PC-3 (cell line): Measurements from ENCODE around the gene PCK2. TPM values are rescaled to one million over a fixed set of nuclear protein-coding genes. Genes with fewer than 3 reads are reported as not detected.

Experiments
- ATAC-seq: fragments of 200-7000 bp; cut with Tn5 transposase; 2 replicates; pipeline ENCODE4 v1.9.1; 2020; ENCODE audit warnings: mild to moderate bottlenecking, moderate library complexity
- BruUV-seq: library from RNA; stranded (reverse); fragments of 400-500 nt; replicated peaks from 2 replicates; lab custom pipeline; 2021; lab: Mats Ljungman, UMichigan
- CTCF ChIA-PET: fragments of 300-600 bp; sonication (Branson Sonifier 250); formaldehyde crosslinking; loops from one replicate; lab custom pipeline; 2022; ENCODE audit warnings: antibody characterized with exemption; lab: Charles Lee
- POLR2A ChIA-PET: fragments of 300-600 bp; sonication (Branson Sonifier 250); formaldehyde crosslinking; loops from one replicate; lab custom pipeline; 2022; ENCODE audit warnings: antibody characterized with exemption; ENCODE audit not compliant: unreplicated experiment; lab: Charles Lee
- DNase-seq: peaks from one replicate; pipeline ENCODE4 v3.0.0-alpha.2; 2015
- H2AFZ ChIP-seq: fragments of 300-600 bp; sonication (generic); 2 replicates; pipeline ENCODE4 v1.6.0; 2016; ENCODE audit warnings: antibody characterized with exemption, low read length
- H3F3A ChIP-seq: fragments of 300-600 bp; sonication (generic); one replicate; pipeline ENCODE4 v1.6.0; 2017; ENCODE audit warnings: antibody characterized with exemption, low read length, control low read depth, mild to moderate bottlenecking; ENCODE audit not compliant: unreplicated experiment
- H3K27ac ChIP-seq: fragments of 300-600 bp; sonication (generic); 2 replicates; pipeline ENCODE4 v1.5.1; 2016; ENCODE audit warnings: mild to moderate bottlenecking, low read length
- H3K27me3 ChIP-seq: fragments of 300-600 bp; sonication (generic); 2 replicates; pipeline ENCODE4 v1.6.1; 2016; ENCODE audit warnings: low read length, mixed read lengths
- H3K36me3 ChIP-seq: fragments of 300-600 bp; sonication (generic); 2 replicates; pipeline ENCODE4 v1.6.1; 2016; ENCODE audit warnings: low read depth, mixed run types, low read length, mixed read lengths
- H3K4me1 ChIP-seq: fragments of 300-600 bp; sonication (generic); 2 replicates; pipeline ENCODE4 v1.5.1; 2016; ENCODE audit warnings: low read length; ENCODE audit not compliant: insufficient read depth
- H3K4me2 ChIP-seq: fragments of 300-600 bp; sonication (generic); 2 replicates; pipeline ENCODE4 v1.6.0; 2016; ENCODE audit warnings: low read length
- H3K4me3 ChIP-seq: fragments of 300-600 bp; sonication (generic); 2 replicates; pipeline ENCODE4 v1.5.1; 2016; ENCODE audit warnings: mild to moderate bottlenecking, low read length, mixed read lengths
- H3K79me2 ChIP-seq: fragments of 300-600 bp; sonication (generic); 2 replicates; pipeline ENCODE4 v1.6.1; 2017; ENCODE audit warnings: low read length, mixed read lengths
- H3K9ac ChIP-seq: fragments of 300-600 bp; sonication (generic); 2 replicates; pipeline ENCODE4 v1.6.0; 2016; ENCODE audit warnings: mild to moderate bottlenecking, low read length
- H3K9me2 ChIP-seq: fragments of 300-600 bp; sonication (generic); replicated peaks from 2 replicates; pipeline ENCODE4 v1.6.1; 2016; ENCODE audit warnings: mixed run types, low read length, mixed read lengths
- H3K9me3 ChIP-seq: fragments of 300-600 bp; sonication (generic); 2 replicates; pipeline ENCODE4 v1.6.1; 2016; ENCODE audit warnings: low read length, mixed read lengths
- H4K20me1 ChIP-seq: fragments of 300-600 bp; sonication (generic); 2 replicates; pipeline ENCODE4 v1.6.1; 2016; ENCODE audit warnings: low read length, mixed read lengths
- EZH2 ChIP-seq: fragments of 300-600 bp; sonication (generic); IDR thresholded peaks from one replicate; pipeline ENCODE4 v1.6.1; 2017; ENCODE audit warnings: antibody characterized with exemption, mild to moderate bottlenecking, low read length; ENCODE audit not compliant: unreplicated experiment
- EZH2phosphoT487 ChIP-seq: fragments of 300-600 bp; sonication (generic); IDR thresholded peaks from 2 replicates; pipeline ENCODE4 v1.6.1; 2018; ENCODE audit warnings: mild to moderate bottlenecking, antibody characterized with exemption, low read length, borderline replicate concordance
- intact Hi-C: fragments of 100-400 bp; cut with micrococcal nuclease; formaldehyde crosslinking; loops from 2 replicates; pipeline ENCODE4 v1.9.0; 2023
- total RNA-seq: library from RNA; depleted of rRNA; stranded (reverse); fragments of >200 nt; gene quantifications from 2 replicates; pipeline ENCODE4 v1.2.3, GENCODE V29; 2014
- TF ChIP-seq, protein P1 (sequence below): fragments of 300-600 bp; sonication (generic); conservative IDR thresholded peaks from 2 replicates; pipeline ENCODE4 v1.5.1; 2017; ENCODE audit warnings: antibody characterized with exemption, low read depth, mild to moderate bottlenecking, low read length

The PCK2 gene
- total RNA-seq, 1 experiment from 2014 or later = 11.6 TPM

DNA sequence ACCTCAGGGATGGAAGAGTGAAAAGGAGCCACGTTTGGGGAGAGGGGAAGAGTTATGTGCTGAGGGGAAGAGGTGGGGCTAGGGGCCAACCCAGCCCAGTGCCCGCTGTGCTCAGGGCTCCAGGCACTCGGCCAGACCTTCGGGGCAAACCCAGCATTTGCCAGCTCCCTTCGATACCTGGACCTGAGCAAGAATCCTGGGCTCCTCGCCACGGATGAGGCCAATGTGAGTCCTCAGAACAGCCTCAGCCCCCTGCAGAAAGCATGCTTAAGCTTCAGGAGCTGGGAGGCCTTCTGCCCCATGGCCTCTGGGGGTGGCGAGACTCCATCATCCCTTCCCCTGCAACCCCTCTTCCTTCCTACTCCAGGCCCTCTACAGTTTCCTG, 37.3 kb upstream of the PCK2 start:
- H4K20me1 ChIP-seq = no peaks in the 10 kb centered on the region
- 0 out of 2 replicates have a peak, but pooled peaks cover under 1% of the 10 kb centered on the region for H3K4me1 ChIP-seq
- H3K9me2 ChIP-seq = no peaks in the 10 kb centered on the region
- no peaks in the 10 kb centered on the region for H3F3A ChIP-seq
- intact Hi-C loops = loop anchor here (5.0 kb wide), 1 partner anchor 44 kb away; no protein-coding TSS in a partner anchor
- no peak overlapping the region for H3K9ac ChIP-seq
- H3K27ac ChIP-seq = no peak overlapping the region
- no peak overlapping the region for H2AFZ ChIP-seq
- DNase-seq (peak; percentile 14), ATAC-seq (no peak)
- TF ChIP-seq EZH2 (no peak), EZH2phosphoT487 (no peak)
- TF ChIP-seq, protein P1, sequence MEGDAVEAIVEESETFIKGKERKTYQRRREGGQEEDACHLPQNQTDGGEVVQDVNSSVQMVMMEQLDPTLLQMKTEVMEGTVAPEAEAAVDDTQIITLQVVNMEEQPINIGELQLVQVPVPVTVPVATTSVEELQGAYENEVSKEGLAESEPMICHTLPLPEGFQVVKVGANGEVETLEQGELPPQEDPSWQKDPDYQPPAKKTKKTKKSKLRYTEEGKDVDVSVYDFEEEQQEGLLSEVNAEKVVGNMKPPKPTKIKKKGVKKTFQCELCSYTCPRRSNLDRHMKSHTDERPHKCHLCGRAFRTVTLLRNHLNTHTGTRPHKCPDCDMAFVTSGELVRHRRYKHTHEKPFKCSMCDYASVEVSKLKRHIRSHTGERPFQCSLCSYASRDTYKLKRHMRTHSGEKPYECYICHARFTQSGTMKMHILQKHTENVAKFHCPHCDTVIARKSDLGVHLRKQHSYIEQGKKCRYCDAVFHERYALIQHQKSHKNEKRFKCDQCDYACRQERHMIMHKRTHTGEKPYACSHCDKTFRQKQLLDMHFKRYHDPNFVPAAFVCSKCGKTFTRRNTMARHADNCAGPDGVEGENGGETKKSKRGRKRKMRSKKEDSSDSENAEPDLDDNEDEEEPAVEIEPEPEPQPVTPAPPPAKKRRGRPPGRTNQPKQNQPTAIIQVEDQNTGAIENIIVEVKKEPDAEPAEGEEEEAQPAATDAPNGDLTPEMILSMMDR = no peak
- CTCF ChIA-PET = no interaction called here
- BruUV-seq = no TSS peak
- H3K79me2 ChIP-seq = no peaks in the 10 kb centered on the region
- no peaks in the 10 kb centered on the region for H3K36me3 ChIP-seq
- POLR2A ChIA-PET = no interaction called here
- H3K4me3 ChIP-seq = no peak overlapping the region
- 0 out of 2 replicates have a peak, but pooled peaks cover 6% of the 10 kb centered on the region for H3K27me3 ChIP-seq
- H3K9me3 ChIP-seq = no peaks in the 10 kb centered on the region
- H3K4me2 ChIP-seq = no peak overlapping the region

DNA sequence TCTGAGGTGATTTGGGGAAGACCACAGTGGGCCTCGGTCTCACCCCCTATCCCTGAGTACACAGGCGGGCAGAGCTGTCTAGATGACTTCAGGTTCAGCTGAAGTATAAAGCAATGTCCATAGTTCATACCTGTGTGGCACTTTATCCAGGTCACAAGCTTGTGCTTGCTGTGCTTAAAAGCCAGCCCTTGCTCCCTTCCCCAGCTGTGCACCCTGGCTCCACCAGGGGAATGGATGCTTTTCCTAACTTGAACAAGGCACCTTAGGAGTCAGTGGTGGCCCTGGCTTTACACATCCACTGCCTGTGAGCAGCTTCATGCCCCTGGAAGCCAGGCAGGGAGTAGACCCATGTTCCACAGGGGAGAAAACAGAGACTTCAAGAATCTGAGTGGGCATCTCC, 36.8 kb upstream of the PCK2 start:
- Histone ChIP-seq H3K4me3 (no peak overlapping the region), H3K27me3 (0 out of 2 replicates have a peak, but pooled peaks cover 6% of the 10 kb centered on the region), H3K36me3 (no peaks in the 10 kb centered on the region), H3K27ac (no peak overlapping the region), H3K9me3 (no peaks in the 10 kb centered on the region), H3K9ac (no peak overlapping the region), H4K20me1 (no peaks in the 10 kb centered on the region), H3K79me2 (no peaks in the 10 kb centered on the region), H3K4me2 (no peak overlapping the region), H3K4me1 (no peaks in the 10 kb centered on the region), H3F3A (no peaks in the 10 kb centered on the region), H3K9me2 (no peaks in the 10 kb centered on the region), H2AFZ (no peak overlapping the region)
- ChIA-PET POLR2A (no interaction called here), CTCF (interaction anchor here (1.9 kb wide), 1 partner anchor 52 kb away, joined by 40 read pairs; no protein-coding TSS in a partner anchor)
- no TSS peak for BruUV-seq
- intact Hi-C loops = loop anchor here (5.0 kb wide), 1 partner anchor 45 kb away; no protein-coding TSS in a partner anchor
- no peak for ATAC-seq
- TF ChIP-seq, protein P1 = no peak
- TF ChIP-seq EZH2phosphoT487 (no peak), EZH2 (no peak)
- DNase-seq = no peak

DNA sequence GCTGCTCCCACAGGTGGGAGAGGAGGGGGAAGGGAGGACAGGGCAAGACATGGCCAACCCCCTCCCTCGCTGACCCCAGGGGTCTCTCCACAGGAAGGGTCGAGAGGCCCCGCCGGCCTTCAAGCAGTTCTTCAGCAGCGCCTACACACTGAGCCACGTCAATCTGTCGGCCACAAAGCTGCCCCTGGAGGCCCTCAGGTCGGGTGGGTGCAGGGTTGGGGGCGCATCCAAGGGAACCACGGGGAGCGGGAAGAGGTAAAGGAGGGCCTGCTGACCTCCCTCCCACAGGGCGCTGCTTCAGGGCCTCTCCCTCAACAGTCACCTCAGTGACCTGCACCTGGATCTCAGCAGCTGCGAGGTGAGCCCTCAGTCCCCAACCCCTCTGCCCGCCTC, 36.2 kb upstream of the PCK2 start:
- no peak for ATAC-seq
- ChIA-PET CTCF (interaction anchor here (0.7 to 1.9 kb wide), 8 partner anchors 30 to 103 kb away, joined by 3 to 40 read pairs (median 6); partner anchors contain the start of genes IRF9 and PCK2), POLR2A (interaction anchor here (0.6 kb wide), 1 partner anchor 588 kb away, joined by 3 read pairs; the partner anchor contains the start of gene NGDN)
- intact Hi-C loops = loop anchor here (1.0 to 5.0 kb wide), 4 partner anchors 32 to 103 kb away; partner anchors contain the start of gene IRF9
- no peak overlapping the region for H3K9ac ChIP-seq
- DNase-seq = no peak
- H3F3A ChIP-seq = no peaks in the 10 kb centered on the region
- BruUV-seq = no TSS peak
- no peaks in the 10 kb centered on the region for H3K4me1 ChIP-seq
- no peaks in the 10 kb centered on the region for H3K79me2 ChIP-seq
- TF ChIP-seq, protein P1 = no peak
- no peaks in the 10 kb centered on the region for H3K36me3 ChIP-seq
- H3K4me2 ChIP-seq = no peak overlapping the region
- no peak overlapping the region for H3K27ac ChIP-seq
- no peak overlapping the region for H3K4me3 ChIP-seq
- 0 out of 2 replicates have a peak, but pooled peaks cover 6% of the 10 kb centered on the region for H3K27me3 ChIP-seq
- no peaks in the 10 kb centered on the region for H4K20me1 ChIP-seq
- no peaks in the 10 kb centered on the region for H3K9me2 ChIP-seq
- no peak overlapping the region for H2AFZ ChIP-seq
- no peaks in the 10 kb centered on the region for H3K9me3 ChIP-seq
